AG09319 (cell line): ENCODE results near the gene DCAF11.

Experiments
- DNase-seq: peaks from one replicate; pipeline ENCODE4 v3.0.0-alpha.2; 2010; ENCODE audit warnings: low read depth; ENCODE audit errors: extremely low read depth
- TF ChIP-seq, protein P1 (sequence below): IDR thresholded peaks from 2 replicates; pipeline ENCODE4 v1.5.1; 2011; ENCODE audit warnings: low read depth, mild to moderate bottlenecking, inconsistent platforms, low read length, moderate library complexity

Gene DCAF11

DNA sequence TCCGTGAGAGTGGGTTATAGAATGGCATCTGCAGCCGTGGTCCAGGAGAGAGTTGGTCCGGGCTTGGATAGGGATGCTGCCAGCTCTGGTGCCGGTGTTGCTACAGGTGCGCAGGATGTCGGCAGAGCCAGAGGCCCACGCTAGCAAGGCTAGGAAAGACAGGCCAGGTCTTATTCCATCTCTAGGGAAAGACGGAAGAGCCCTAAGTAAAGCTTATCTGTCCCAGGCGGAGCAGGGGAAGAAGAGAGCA is 20.9 kb downstream of the DCAF11 start:
- TF ChIP-seq, protein P1, sequence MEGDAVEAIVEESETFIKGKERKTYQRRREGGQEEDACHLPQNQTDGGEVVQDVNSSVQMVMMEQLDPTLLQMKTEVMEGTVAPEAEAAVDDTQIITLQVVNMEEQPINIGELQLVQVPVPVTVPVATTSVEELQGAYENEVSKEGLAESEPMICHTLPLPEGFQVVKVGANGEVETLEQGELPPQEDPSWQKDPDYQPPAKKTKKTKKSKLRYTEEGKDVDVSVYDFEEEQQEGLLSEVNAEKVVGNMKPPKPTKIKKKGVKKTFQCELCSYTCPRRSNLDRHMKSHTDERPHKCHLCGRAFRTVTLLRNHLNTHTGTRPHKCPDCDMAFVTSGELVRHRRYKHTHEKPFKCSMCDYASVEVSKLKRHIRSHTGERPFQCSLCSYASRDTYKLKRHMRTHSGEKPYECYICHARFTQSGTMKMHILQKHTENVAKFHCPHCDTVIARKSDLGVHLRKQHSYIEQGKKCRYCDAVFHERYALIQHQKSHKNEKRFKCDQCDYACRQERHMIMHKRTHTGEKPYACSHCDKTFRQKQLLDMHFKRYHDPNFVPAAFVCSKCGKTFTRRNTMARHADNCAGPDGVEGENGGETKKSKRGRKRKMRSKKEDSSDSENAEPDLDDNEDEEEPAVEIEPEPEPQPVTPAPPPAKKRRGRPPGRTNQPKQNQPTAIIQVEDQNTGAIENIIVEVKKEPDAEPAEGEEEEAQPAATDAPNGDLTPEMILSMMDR: no peak
- DNase-seq: no peak

DNA sequence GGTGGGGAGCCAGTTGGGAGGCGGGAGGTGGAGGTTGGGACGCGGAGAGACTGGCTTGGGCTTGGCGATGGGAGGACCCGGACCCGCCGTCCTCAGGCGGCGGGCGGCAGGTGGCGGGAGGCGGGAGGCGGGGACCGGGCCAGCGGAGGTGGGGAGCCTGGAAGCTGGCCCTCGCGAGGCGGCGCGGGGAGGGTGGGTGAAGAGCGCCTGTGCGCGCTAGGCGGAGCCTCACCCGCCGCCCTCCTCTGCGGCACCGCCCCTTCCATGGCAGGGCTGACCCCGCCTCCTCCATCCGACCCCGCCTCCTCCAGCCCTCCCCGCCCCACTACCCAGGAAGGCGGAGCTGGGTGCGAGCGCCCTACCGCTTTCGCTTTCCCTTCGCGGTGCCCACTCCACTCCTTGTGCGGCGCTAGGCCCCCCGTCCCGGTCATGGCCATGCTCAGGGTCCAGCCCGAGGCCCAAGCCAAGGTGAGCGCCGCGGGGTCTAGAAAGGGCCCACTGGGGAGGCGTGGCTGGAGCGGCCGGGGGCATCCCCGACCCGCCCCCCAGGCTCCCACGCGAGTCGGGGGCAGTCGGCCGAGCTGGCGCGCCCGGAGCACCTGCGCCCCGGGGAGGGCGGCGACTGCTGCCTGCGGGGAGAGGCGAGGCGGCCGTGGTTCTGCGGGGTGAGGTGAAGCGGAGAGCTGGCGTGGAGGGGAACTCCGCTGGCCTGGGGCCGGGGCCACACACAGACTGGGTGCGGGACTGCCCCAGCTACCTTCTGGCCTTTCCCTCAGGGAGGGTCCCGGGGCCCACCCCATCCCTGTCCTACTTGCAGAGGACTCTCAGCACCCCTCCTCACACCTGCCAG is 21.5 kb downstream of the DCAF11 start, which contains the start of gene PSME1:
TSS of gene PSME1 (plus strand) at position 361 of the 850 bp plus-strand sequence. CDS start at position 430, 69 bp downstream.
- TF ChIP-seq, protein P1: no peak
- peak; percentile 63 for DNase-seq

DNA sequence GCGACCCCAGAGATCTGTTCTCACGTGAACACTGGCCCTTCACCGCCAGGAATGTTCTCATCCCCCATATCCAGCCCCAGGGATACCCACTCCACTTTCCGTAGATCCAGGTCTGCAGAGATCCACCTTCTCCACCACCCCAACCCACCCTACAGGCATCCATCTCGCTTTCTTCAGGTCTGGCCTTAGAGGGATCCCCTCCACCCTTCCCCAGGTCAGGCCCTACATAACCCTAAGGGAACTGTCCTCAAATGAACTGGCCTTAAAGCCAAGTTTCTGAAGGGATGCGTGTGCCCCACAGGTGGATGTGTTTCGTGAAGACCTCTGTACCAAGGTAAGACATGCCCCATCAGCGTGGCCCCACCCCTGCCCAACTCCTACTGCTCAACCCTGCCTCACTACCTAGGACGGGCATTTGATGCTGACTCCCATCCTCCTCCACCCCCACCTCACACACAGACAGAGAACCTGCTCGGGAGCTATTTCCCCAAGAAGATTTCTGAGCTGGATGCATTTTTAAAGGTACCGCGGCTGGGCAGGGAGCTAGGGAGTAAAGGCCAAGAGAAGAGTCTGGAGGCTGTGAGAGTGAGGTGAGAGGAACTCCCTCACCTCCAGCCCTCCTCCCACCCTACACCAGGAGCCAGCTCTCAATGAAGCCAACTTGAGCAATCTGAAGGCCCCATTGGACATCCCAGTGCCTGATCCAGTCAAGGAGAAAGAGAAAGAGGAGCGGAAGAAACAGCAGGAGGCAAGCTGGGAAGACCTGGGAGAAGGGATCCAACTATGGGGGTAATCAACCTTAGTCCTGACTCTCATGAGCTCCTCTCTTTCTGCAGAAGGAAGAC is 22.3 kb downstream of the DCAF11 start:
- TF ChIP-seq, protein P1: no peak
- no peak for DNase-seq

DNA sequence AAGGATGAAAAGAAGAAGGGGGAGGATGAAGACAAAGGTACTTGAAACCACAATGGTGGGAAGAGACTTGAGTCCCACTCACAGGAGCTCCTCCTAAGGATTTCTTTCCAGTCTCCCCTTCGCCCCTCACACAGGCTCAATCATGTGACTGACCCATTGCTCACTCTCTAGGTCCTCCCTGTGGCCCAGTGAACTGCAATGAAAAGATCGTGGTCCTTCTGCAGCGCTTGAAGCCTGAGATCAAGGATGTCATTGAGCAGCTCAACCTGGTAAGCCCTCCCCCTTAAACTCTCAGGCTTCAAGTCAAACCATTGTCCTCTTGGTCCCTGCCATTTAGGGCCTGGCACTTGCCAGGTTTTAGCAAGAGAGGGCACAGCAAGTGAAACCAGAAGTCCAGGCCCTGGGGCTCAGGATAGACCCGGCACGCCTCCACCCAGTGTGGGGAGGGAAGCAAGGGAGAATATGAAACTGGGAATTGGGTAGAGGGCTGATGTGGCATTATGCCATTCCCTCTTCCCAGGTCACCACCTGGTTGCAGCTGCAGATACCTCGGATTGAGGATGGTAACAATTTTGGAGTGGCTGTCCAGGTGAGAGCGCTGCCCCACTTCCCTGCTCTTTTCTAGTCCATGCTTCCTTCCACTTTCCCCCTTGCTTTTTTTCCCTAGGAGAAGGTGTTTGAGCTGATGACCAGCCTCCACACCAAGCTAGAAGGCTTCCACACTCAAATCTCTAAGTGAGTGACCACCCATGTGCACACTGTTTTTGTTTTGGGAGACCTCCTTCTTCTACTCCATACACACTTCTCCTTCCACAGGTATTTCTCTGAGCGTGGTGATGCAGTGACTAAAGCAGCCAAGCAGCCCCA is 23.2 kb downstream of the DCAF11 start:
- TF ChIP-seq, protein P1: no peak
- DNase-seq: no peak

DNA sequence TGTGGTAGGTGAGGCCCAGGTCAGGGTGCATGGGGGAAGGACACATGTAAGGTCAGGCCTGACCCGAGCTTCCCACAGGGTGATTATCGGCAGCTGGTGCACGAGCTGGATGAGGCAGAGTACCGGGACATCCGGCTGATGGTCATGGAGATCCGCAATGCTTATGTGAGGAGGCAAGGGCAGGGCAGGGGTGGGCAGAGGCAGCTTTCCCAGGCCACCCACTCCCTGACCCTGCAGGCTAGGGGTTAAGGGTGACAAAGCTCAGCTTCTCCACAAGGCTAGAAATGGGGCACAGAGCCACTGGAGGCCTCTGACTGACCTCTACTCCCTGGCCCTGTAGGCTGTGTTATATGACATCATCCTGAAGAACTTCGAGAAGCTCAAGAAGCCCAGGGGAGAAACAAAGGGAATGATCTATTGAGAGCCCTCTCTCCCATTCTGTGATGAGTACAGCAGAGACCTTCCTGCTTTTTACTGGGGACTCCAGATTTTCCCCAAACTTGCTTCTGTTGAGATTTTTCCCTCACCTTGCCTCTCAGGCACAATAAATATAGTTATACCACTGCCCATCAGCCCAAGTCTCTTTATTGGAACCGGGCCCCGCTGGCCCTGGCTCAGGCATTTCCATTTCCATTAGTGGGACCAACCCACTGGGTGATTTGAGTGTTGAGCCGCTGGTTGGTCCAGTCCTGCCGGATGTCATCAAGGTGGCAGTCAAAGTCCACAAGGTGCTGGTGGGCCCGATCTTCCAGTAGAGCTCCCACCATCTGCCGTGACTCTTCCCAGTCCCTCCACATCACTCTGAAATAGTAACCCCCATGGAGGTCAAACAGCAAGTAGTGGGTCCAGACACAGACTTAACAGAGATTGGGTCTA is 24.1 kb downstream of the DCAF11 start:
- TF ChIP-seq, protein P1: no peak

DNA sequence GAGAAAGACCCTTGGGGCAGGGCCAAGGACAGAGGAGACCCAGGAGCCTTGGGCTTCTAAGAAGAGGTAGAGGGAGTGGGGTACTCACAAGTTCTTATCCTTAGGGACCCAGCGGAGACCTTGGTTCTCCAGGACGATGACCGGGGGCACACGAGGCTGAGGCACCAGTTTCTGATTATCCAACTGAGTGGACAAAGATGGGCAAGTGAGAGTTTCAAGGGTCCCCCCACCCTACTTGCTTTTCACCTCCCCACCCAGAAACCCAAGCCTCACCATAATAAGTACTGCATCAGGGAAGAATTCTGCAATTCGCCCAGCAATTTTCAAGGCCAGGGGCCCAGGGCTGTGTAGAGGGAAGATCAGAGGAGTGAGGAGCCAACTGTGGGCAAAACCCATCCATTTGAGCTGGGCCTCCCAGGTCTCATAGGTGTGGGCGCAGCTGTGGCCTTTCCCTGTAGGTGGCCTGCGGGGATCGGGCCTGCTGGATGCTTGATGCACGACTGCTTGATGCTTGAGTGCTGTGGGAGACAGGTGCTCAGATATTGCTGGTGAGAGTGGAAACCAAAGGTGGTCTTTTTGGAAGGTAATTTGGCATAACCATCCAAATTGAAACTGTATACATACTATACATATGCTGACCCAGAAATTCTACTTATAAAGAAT is 24.8 kb downstream of the DCAF11 start:
- TF ChIP-seq, protein P1: no peak
- DNase-seq: no peak

More for the DNA sequence above, 24.1 kb downstream of the DCAF11 start:
- DNase-seq: no peak
